HepG2 (cell line): ENCODE measurements around the gene TXNL4B. TPM values are rescaled to one million over a fixed set of nuclear protein-coding genes. Genes with fewer than 3 reads are reported as not detected.

Experiments
- ATF5 ChIP-seq: sonication (generic); formaldehyde crosslinking; IDR thresholded peaks from 2 replicates; pipeline ENCODE4 v1.4.0; 2020; ENCODE audit warnings: mild to moderate bottlenecking, low read depth, missing genetic modification reagents
- ATM ChIP-seq: fragments of 450-650 bp; IDR thresholded peaks from 2 replicates; pipeline ENCODE4 v1.7.1; 2017; ENCODE audit warnings: mild to moderate bottlenecking, borderline replicate concordance
- FLYWCH1 ChIP-seq: sonication (generic); formaldehyde crosslinking; IDR thresholded peaks from 2 replicates; pipeline ENCODE4 v1.8.1; 2023; ENCODE audit warnings: mild to moderate bottlenecking, missing genetic modification reagents
- GPN1 ChIP-seq: sonication (generic); formaldehyde crosslinking; IDR thresholded peaks from 2 replicates; pipeline ENCODE4 v1.5.1; 2020; ENCODE audit warnings: missing genetic modification reagents, borderline replicate concordance
- HDAC6 ChIP-seq: fragments of 200-600 bp; sonication (generic); IDR thresholded peaks from 2 replicates; pipeline ENCODE4 v1.7.0; 2017; ENCODE audit warnings: mild to moderate bottlenecking, antibody characterized with exemption, low read length, low read depth
- HINFP ChIP-seq: sonication (generic); formaldehyde crosslinking; IDR thresholded peaks from 2 replicates; pipeline ENCODE4 v1.4.0; 2020; ENCODE audit warnings: low read depth, mild to moderate bottlenecking, missing genetic modification reagents
- MAZ ChIP-seq, 2 experiments: sonication (generic) in 1 of 2; formaldehyde crosslinking in 1 of 2; IDR thresholded peaks; 2 replicates each; pipeline versions ENCODE4 v1.5.0 to v1.6.1; 2012 to 2020; ENCODE audit warnings: low read depth in 2 of 2, mild to moderate bottlenecking in 2 of 2, borderline replicate concordance in 1 of 2, improper control_type of control experiment in 1 of 2, low read length in 1 of 2, missing genetic modification reagents in 1 of 2, moderate library complexity in 1 of 2
- MYNN ChIP-seq: sonication (generic); formaldehyde crosslinking; IDR thresholded peaks from 2 replicates; pipeline ENCODE4 v1.4.0; 2020; ENCODE audit warnings: mild to moderate bottlenecking, low read depth, missing genetic modification reagents
- NFIB ChIP-seq: sonication (generic); formaldehyde crosslinking; IDR thresholded peaks from 2 replicates; pipeline ENCODE4 v1.9.0; 2021; ENCODE audit warnings: missing genetic modification reagents, mild to moderate bottlenecking, borderline replicate concordance
- NR2C2 ChIP-seq: sonication (generic); formaldehyde crosslinking; IDR thresholded peaks from 2 replicates; pipeline ENCODE4 v1.4.0; 2020; ENCODE audit warnings: missing genetic modification reagents, mild to moderate bottlenecking, moderate library complexity, borderline replicate concordance
- PLRG1 ChIP-seq: fragments of 450-650 bp; conservative IDR thresholded peaks from 2 replicates; pipeline ENCODE4 v1.6.1; 2016
- POLR2G ChIP-seq: fragments of 200-400 bp; formaldehyde crosslinking; IDR thresholded peaks from 2 replicates; pipeline ENCODE4 v1.6.1; 2018; ENCODE audit warnings: mild to moderate bottlenecking, low read depth, low read length, moderate library complexity
- RNF219 ChIP-seq: sonication (generic); formaldehyde crosslinking; IDR thresholded peaks from 2 replicates; pipeline ENCODE4 v1.5.0; 2020; ENCODE audit warnings: mild to moderate bottlenecking, missing genetic modification reagents
- SNRNP70 ChIP-seq: fragments of 200-400 bp; formaldehyde crosslinking; IDR thresholded peaks from 2 replicates; pipeline ENCODE4 v1.6.1; 2017; ENCODE audit warnings: mild to moderate bottlenecking, low read depth, low read length, moderate library complexity
- SOX6 ChIP-seq, 2 experiments: fragments of 450-650 bp in 1 of 2; sonication (generic) in 1 of 2; formaldehyde crosslinking in 1 of 2; IDR thresholded peaks; 2 replicates each; pipeline versions ENCODE4 v1.4.0 to v1.6.1; 2017 to 2020; ENCODE audit warnings: antibody characterized with exemption in 1 of 2, mild to moderate bottlenecking in 1 of 2, missing genetic modification reagents in 1 of 2
- STAT5B ChIP-seq: sonication (generic); formaldehyde crosslinking; IDR thresholded peaks from 2 replicates; pipeline ENCODE4 v1.4.0; 2020; ENCODE audit warnings: missing genetic modification reagents
- YEATS4 ChIP-seq: sonication (generic); formaldehyde crosslinking; IDR thresholded peaks from 2 replicates; pipeline ENCODE4 v1.4.0; 2020; ENCODE audit warnings: missing genetic modification reagents, borderline replicate concordance
- ZNF180 ChIP-seq: sonication (generic); formaldehyde crosslinking; IDR thresholded peaks from 2 replicates; pipeline ENCODE4 v1.4.0; 2020; ENCODE audit warnings: low read depth, missing genetic modification reagents, borderline replicate concordance
- ZNF33A ChIP-seq: sonication (generic); formaldehyde crosslinking; IDR thresholded peaks from 2 replicates; pipeline ENCODE4 v1.5.1; 2020; ENCODE audit warnings: missing genetic modification reagents, mild to moderate bottlenecking, moderate library complexity, borderline replicate concordance
- ZNF570 ChIP-seq: sonication (generic); formaldehyde crosslinking; IDR thresholded peaks from 2 replicates; pipeline ENCODE4 v1.4.0; 2020; ENCODE audit warnings: mild to moderate bottlenecking, missing genetic modification reagents, borderline replicate concordance
- ZSCAN29 ChIP-seq: sonication (generic); formaldehyde crosslinking; conservative IDR thresholded peaks from 2 replicates; pipeline ENCODE4 v1.4.0; 2020; ENCODE audit warnings: mild to moderate bottlenecking, missing genetic modification reagents
- ZSCAN31 ChIP-seq: sonication (generic); formaldehyde crosslinking; IDR thresholded peaks from 2 replicates; pipeline ENCODE4 v1.5.0; 2020; ENCODE audit warnings: low read depth, mild to moderate bottlenecking, missing genetic modification reagents
- ZUFSP ChIP-seq: sonication (generic); formaldehyde crosslinking; IDR thresholded peaks from 2 replicates; pipeline ENCODE4 v1.9.0; 2021; ENCODE audit warnings: missing genetic modification reagents, mild to moderate bottlenecking, borderline replicate concordance
- polyA plus RNA-seq, 8 experiments: library from polyadenylated mRNA; depleted of rRNA in 3 of 8; stranded (reverse) in 7 of 8; unstranded in 1 of 8; fragments of >200 nt; fragmentation: Illumina TruSeq in 4 of 8; extraction: Trizol in 4 of 8; gene quantifications; 2 replicates each; pipeline versions ENCODE4 v1.2.1 to v1.2.3, GENCODE V29; 2011 to 2016; ENCODE audit warnings: low read depth in 4 of 8, missing spikeins in 1 of 8, mixed read lengths in 1 of 8; ENCODE audit not compliant: insufficient read depth in 1 of 8
- total RNA-seq, 5 experiments: library from RNA; depleted of rRNA; stranded (reverse); fragments of >200 nt; fragmentation: Illumina TruSeq; extraction: Trizol; gene quantifications; 2 replicates each; pipeline ENCODE4 v1.2.3, GENCODE V29; 2016; ENCODE audit warnings: low read depth in 1 of 5

Gene TXNL4B
- total and polyA plus RNA-seq, 2 of the 13 experiments (the other 11 are each of a cell fraction or from before 2014, with no cell fraction given): 17.4 to 18.3 TPM

- TF ChIP-seq RNF219: no peak
- no peak for TF ChIP-seq ZSCAN31 (CRISPR knock-in tag)
- no peak for TF ChIP-seq ZUFSP (CRISPR knock-in tag)
- TF ChIP-seq NR2C2 (CRISPR knock-in tag): no peak
- TF ChIP-seq HDAC6: 0 out of 2 replicates have a peak, but pooled peaks have one; percentile 60
- peak; percentile 32; the same call in 1 of the 2 replicates for TF ChIP-seq ZNF33A (CRISPR knock-in tag)
- no peak for TF ChIP-seq STAT5B (CRISPR knock-in tag)
- no peak for TF ChIP-seq PLRG1
- 0 out of 2 replicates have a peak, but pooled peaks have one; percentile 36 for TF ChIP-seq ZNF570
- no peak for TF ChIP-seq ATM
- no peak for TF ChIP-seq POLR2G
- no peak for TF ChIP-seq GPN1 (CRISPR knock-in tag)
- no peak for TF ChIP-seq ATF5 (CRISPR knock-in tag)
- TF ChIP-seq ZNF180 (CRISPR knock-in tag): no peak
- TF ChIP-seq HINFP: no peak
- TF ChIP-seq FLYWCH1 (CRISPR knock-in tag): no peak
- TF ChIP-seq YEATS4 (CRISPR knock-in tag): peak; percentile 13; the same call in 1 of the 2 replicates
- TF ChIP-seq NFIB (CRISPR knock-in tag): no peak
- TF ChIP-seq SNRNP70: no peak
- TF ChIP-seq MYNN (CRISPR knock-in tag): no peak
- TF ChIP-seq SOX6 (IDR thresholded peaks at IDR 0.05): no peak
- TF ChIP-seq SOX6 (CRISPR knock-in tag; IDR thresholded peaks at IDR 0.05): no peak
- TF ChIP-seq ZSCAN29: peak; percentile 40; the same call in 1 of the 2 replicates
- no peak for TF ChIP-seq MAZ (IDR thresholded peaks at IDR 0.05; ENCODE audit: borderline replicate concordance, low read depth, low read length)
- no peak for TF ChIP-seq MAZ (CRISPR knock-in tag; IDR thresholded peaks at IDR 0.05; ENCODE audit: low read depth)
Observed at GRCh38 chr16:72092832-72093447, 480 bp downstream of the TXNL4B start (continued).
